PC-3 (cell line): ENCODE measurements around the gene MAK. TPM values are rescaled to one million over a fixed set of nuclear protein-coding genes. Genes with fewer than 3 reads are reported as not detected.

ENCODE experiments used
- ATAC-seq: fragments of 200-7000 bp; cut with Tn5 transposase; 2 replicates; pipeline ENCODE4 v1.9.1; 2020; ENCODE audit warnings: mild to moderate bottlenecking, moderate library complexity
- BruUV-seq: library from RNA; stranded (reverse); fragments of 400-500 nt; replicated peaks from 2 replicates; lab custom pipeline; 2021; lab: Mats Ljungman, UMichigan
- CTCF ChIA-PET: fragments of 300-600 bp; sonication (Branson Sonifier 250); formaldehyde crosslinking; loops from one replicate; lab custom pipeline; 2022; ENCODE audit warnings: antibody characterized with exemption; lab: Charles Lee
- POLR2A ChIA-PET: fragments of 300-600 bp; sonication (Branson Sonifier 250); formaldehyde crosslinking; loops from one replicate; lab custom pipeline; 2022; ENCODE audit warnings: antibody characterized with exemption; ENCODE audit not compliant: unreplicated experiment; lab: Charles Lee
- DNase-seq: peaks from one replicate; pipeline ENCODE4 v3.0.0-alpha.2; 2015
- H2AFZ ChIP-seq: fragments of 300-600 bp; sonication (generic); 2 replicates; pipeline ENCODE4 v1.6.0; 2016; ENCODE audit warnings: antibody characterized with exemption, low read length
- H3F3A ChIP-seq: fragments of 300-600 bp; sonication (generic); one replicate; pipeline ENCODE4 v1.6.0; 2017; ENCODE audit warnings: antibody characterized with exemption, low read length, control low read depth, mild to moderate bottlenecking; ENCODE audit not compliant: unreplicated experiment
- H3K27ac ChIP-seq: fragments of 300-600 bp; sonication (generic); 2 replicates; pipeline ENCODE4 v1.5.1; 2016; ENCODE audit warnings: mild to moderate bottlenecking, low read length
- H3K27me3 ChIP-seq: fragments of 300-600 bp; sonication (generic); 2 replicates; pipeline ENCODE4 v1.6.1; 2016; ENCODE audit warnings: low read length, mixed read lengths
- H3K36me3 ChIP-seq: fragments of 300-600 bp; sonication (generic); 2 replicates; pipeline ENCODE4 v1.6.1; 2016; ENCODE audit warnings: low read depth, mixed run types, low read length, mixed read lengths
- H3K4me1 ChIP-seq: fragments of 300-600 bp; sonication (generic); 2 replicates; pipeline ENCODE4 v1.5.1; 2016; ENCODE audit warnings: low read length; ENCODE audit not compliant: insufficient read depth
- H3K4me2 ChIP-seq: fragments of 300-600 bp; sonication (generic); 2 replicates; pipeline ENCODE4 v1.6.0; 2016; ENCODE audit warnings: low read length
- H3K4me3 ChIP-seq: fragments of 300-600 bp; sonication (generic); 2 replicates; pipeline ENCODE4 v1.5.1; 2016; ENCODE audit warnings: mild to moderate bottlenecking, low read length, mixed read lengths
- H3K79me2 ChIP-seq: fragments of 300-600 bp; sonication (generic); 2 replicates; pipeline ENCODE4 v1.6.1; 2017; ENCODE audit warnings: low read length, mixed read lengths
- H3K9ac ChIP-seq: fragments of 300-600 bp; sonication (generic); 2 replicates; pipeline ENCODE4 v1.6.0; 2016; ENCODE audit warnings: mild to moderate bottlenecking, low read length
- H3K9me2 ChIP-seq: fragments of 300-600 bp; sonication (generic); replicated peaks from 2 replicates; pipeline ENCODE4 v1.6.1; 2016; ENCODE audit warnings: mixed run types, low read length, mixed read lengths
- H3K9me3 ChIP-seq: fragments of 300-600 bp; sonication (generic); 2 replicates; pipeline ENCODE4 v1.6.1; 2016; ENCODE audit warnings: low read length, mixed read lengths
- H4K20me1 ChIP-seq: fragments of 300-600 bp; sonication (generic); 2 replicates; pipeline ENCODE4 v1.6.1; 2016; ENCODE audit warnings: low read length, mixed read lengths
- EZH2 ChIP-seq: fragments of 300-600 bp; sonication (generic); IDR thresholded peaks from one replicate; pipeline ENCODE4 v1.6.1; 2017; ENCODE audit warnings: antibody characterized with exemption, mild to moderate bottlenecking, low read length; ENCODE audit not compliant: unreplicated experiment
- EZH2phosphoT487 ChIP-seq: fragments of 300-600 bp; sonication (generic); IDR thresholded peaks from 2 replicates; pipeline ENCODE4 v1.6.1; 2018; ENCODE audit warnings: mild to moderate bottlenecking, antibody characterized with exemption, low read length, borderline replicate concordance
- intact Hi-C: fragments of 100-400 bp; cut with micrococcal nuclease; formaldehyde crosslinking; loops from 2 replicates; pipeline ENCODE4 v1.9.0; 2023
- total RNA-seq: library from RNA; depleted of rRNA; stranded (reverse); fragments of >200 nt; gene quantifications from 2 replicates; pipeline ENCODE4 v1.2.3, GENCODE V29; 2014
- TF ChIP-seq, protein P1 (sequence below): fragments of 300-600 bp; sonication (generic); conservative IDR thresholded peaks from 2 replicates; pipeline ENCODE4 v1.5.1; 2017; ENCODE audit warnings: antibody characterized with exemption, low read depth, mild to moderate bottlenecking, low read length

Gene MAK
- total RNA-seq, 1 experiment from 2014 or later = 0.11 TPM

DNA sequence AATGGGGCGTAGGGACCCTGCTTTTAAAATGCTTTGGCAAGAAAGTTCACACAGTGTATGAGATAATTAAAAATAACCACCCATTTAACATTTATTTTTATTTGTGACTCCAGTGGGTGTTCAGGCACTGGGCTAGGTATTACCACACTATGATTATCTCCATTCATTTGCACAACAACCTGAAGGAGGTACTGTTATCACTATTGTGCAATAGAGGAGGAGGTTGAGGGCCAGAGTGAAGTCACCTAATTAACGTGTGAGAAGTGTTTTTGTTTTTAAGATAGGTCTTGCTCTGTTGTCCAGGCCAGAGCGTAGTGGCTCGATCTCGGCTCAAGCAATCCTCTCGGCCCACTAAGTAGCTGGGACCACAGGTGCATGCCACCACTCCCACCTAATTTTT is 29.2 kb downstream of the MAK start:
- TF ChIP-seq, protein P1, sequence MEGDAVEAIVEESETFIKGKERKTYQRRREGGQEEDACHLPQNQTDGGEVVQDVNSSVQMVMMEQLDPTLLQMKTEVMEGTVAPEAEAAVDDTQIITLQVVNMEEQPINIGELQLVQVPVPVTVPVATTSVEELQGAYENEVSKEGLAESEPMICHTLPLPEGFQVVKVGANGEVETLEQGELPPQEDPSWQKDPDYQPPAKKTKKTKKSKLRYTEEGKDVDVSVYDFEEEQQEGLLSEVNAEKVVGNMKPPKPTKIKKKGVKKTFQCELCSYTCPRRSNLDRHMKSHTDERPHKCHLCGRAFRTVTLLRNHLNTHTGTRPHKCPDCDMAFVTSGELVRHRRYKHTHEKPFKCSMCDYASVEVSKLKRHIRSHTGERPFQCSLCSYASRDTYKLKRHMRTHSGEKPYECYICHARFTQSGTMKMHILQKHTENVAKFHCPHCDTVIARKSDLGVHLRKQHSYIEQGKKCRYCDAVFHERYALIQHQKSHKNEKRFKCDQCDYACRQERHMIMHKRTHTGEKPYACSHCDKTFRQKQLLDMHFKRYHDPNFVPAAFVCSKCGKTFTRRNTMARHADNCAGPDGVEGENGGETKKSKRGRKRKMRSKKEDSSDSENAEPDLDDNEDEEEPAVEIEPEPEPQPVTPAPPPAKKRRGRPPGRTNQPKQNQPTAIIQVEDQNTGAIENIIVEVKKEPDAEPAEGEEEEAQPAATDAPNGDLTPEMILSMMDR = no peak
- TF ChIP-seq EZH2 (no peak), EZH2phosphoT487 (no peak)
- Histone ChIP-seq H3K4me2 (no peak overlapping the region), H2AFZ (no peak overlapping the region), H3K9me3 (no peaks in the 10 kb centered on the region), H3F3A (no peaks in the 10 kb centered on the region), H3K9me2 (no peaks in the 10 kb centered on the region), H3K9ac (no peak overlapping the region), H3K4me1 (no peaks in the 10 kb centered on the region), H4K20me1 (no peaks in the 10 kb centered on the region), H3K36me3 (no peaks in the 10 kb centered on the region), H3K4me3 (no peak overlapping the region), H3K27me3 (no peaks in the 10 kb centered on the region), H3K79me2 (no peaks in the 10 kb centered on the region), H3K27ac (no peak overlapping the region)
- DNase-seq = no peak
- intact Hi-C loops = no loop called here
- ChIA-PET POLR2A (no interaction called here), CTCF (no interaction called here)
- no peak for ATAC-seq
- BruUV-seq = no TSS peak

DNA sequence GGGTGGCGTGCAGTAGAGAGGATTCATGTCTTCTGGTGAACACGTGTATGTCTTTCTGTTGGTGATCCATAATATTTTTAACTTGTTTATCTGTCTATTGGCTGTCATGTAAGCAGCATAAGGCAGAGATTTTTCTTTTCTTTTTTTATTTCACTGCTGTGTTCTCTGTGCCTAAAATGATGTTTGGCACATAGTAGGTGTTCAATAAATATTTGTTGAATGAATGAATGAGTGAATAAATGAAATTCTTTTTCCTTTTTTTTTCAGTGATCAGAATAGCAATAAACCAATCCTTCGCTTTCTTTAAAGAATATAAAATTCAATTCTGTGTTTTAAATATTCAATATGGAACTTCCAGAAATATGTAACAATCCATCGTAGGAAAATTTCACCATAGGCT is 30.0 kb downstream of the MAK start:
- Histone ChIP-seq H2AFZ (no peak overlapping the region), H3K27me3 (no peaks in the 10 kb centered on the region), H3K9me2 (no peaks in the 10 kb centered on the region), H3K4me2 (no peak overlapping the region), H4K20me1 (no peaks in the 10 kb centered on the region), H3K79me2 (no peaks in the 10 kb centered on the region), H3K9ac (no peak overlapping the region), H3K36me3 (no peaks in the 10 kb centered on the region), H3K4me1 (no peaks in the 10 kb centered on the region), H3K9me3 (no peaks in the 10 kb centered on the region), H3K4me3 (no peak overlapping the region), H3K27ac (no peak overlapping the region), H3F3A (no peaks in the 10 kb centered on the region)
- ChIA-PET POLR2A (no interaction called here), CTCF (no interaction called here)
- TF ChIP-seq, protein P1 = no peak
- TF ChIP-seq EZH2 = no peak
- TF ChIP-seq EZH2phosphoT487 = no peak
- DNase-seq (no peak), ATAC-seq (no peak)
- intact Hi-C loops = no loop called here
- BruUV-seq = no TSS peak

DNA sequence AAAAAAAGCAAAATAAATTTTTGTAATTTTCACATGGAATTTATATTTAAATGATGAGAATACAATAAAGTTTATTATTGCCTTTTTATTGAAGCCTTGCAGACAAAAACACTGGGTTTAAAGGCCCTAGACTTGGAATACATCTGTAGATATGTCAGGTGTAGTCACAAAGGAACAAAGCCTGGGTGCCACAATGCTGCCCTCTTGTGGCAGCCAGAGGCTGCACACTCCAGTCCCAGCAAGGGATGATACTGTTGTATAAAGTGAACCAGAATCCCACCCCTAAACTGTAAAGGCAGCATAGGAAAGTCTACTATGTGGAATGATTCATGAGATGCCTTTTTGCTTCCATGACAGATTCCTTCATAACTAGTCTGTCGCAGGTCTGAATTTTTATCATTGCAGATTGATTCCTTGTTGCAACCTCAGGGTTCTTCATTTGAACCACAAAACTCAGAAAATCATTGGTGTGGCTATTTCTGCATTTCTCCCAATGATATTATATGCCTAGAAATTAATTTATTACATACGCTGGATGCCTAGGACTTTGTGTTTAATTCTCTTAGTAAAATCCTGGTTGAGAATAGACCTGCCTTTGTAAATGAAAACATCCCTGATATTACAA is 37.0 kb downstream of the MAK start:
- Histone ChIP-seq H3K4me2 (peak overlapping the region; percentile 45), H3K4me3 (no peak overlapping the region), H3K79me2 (no peaks in the 10 kb centered on the region), H2AFZ (no peak overlapping the region), H3K4me1 (peaks cover 9% of the 10 kb centered on the region), H3K9ac (no peak overlapping the region), H3K9me3 (no peaks in the 10 kb centered on the region), H3K27ac (no peak overlapping the region), H3K36me3 (no peaks in the 10 kb centered on the region), H4K20me1 (no peaks in the 10 kb centered on the region), H3K9me2 (no peaks in the 10 kb centered on the region), H3F3A (no peaks in the 10 kb centered on the region), H3K27me3 (no peaks in the 10 kb centered on the region)
- intact Hi-C loops = loop anchor here (1.0 to 5.0 kb wide), 6 partner anchors 42 to 323 kb away; partner anchors contain the start of gene TMEM14C
- BruUV-seq = no TSS peak
- ATAC-seq (peak; percentile 99), DNase-seq (peak; percentile 82)
- POLR2A ChIA-PET = interaction anchor here (0.6 kb wide), 1 partner anchor 272 kb away, joined by 3 read pairs; no protein-coding TSS in a partner anchor
- CTCF ChIA-PET = interaction anchor here (0.9 to 1.1 kb wide), 4 partner anchors 79 to 323 kb away, joined by 3 to 9 read pairs (median 4); partner anchors contain the start of gene TMEM14C
- TF ChIP-seq EZH2 (no peak), EZH2phosphoT487 (no peak)
- TF ChIP-seq, protein P1 = peak; percentile 99
